Activated CD4-positive, alpha-beta T cell treated with anti-CD3 and anti-CD28 coated beads, Interleukin-2, Interleukin-6, amounts not matched to agents 100 ng/mL and 50 ng/mL, durations not matched to agents 16 hours and 8 hours (primary cell): ENCODE results near the gene TTC28.
A peak's percentile ranks its signal among the peaks of the same experiment; 100 is the strongest.
"Not testable (repeated sequence)": the region's sequence is repeated elsewhere in the genome, so short reads cannot be mapped to it uniquely, and the experiment has no call there.

Source experiments
- DNase-seq: peaks from one replicate; pipeline ENCODE4 v3.0.0-alpha.2; 2020

The TTC28 gene

DNA sequence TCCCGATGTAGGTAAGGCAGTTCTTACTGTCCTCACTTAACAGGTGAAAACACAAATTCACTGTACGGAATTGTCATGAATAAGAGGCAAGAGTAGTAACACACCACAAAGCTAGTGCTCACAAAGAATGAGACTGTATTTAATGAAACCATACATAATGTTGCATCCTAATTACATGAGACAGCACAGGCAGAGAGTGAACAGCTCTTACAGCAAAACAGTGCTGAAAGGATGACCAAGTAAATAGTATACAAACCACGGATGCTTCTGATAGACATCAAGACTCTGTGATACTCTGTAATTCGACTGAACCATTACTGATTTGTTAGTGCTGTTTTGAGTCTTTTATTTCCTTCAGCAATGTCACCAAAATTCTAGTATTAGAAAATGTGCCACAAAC is 282.3 kb downstream of the TTC28 start:
- peak; percentile 29 for DNase-seq

GRCh38 chr22:28395920-28396753 is 283.5 kb downstream of the TTC28 start:
- peak; percentile 78 for DNase-seq

DNA sequence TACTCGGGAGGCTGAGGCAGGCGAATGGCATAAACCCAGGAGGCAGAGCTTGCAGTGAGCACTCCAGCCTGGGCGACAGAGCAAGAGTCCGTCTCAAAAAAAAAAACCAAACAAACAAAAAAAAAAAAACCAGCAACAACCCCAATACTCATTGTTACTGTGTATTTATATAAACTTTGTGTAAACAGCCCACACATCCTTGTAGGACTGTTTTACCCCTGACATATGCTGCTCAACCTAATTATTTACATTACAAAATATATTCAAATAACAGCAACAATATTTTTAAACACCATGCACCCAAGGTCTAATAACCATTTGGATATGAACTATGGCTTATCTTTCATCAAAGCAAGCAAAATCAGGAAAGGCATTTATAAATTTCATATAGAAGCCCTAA is 284.1 kb downstream of the TTC28 start:
- no peak for DNase-seq

DNA sequence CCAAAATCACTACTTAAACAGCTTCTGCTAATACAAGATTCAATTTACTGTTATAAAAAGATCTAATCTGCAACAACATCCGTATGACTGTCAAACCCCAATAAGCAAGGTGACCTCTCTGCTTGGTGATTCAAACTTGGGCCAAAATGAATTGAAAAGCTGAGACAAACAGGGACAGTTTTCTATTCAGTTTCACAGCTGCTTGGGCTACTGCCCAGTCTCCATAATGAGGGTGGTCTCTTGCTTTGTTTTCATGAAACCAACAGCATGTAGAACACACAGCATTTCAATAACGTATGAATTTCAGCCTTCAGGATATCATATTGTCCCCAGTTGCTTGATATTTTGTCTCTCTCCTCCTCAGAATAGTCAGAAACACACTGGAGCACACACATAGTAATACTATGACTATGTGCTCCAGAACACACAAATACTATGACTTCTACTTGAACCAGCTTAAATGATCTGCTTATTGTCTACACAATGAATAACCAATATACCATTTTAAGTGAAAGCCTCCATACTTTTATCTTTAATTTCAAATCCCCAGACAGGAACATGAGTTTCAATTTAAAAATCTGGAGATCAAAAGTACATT is 285.0 kb downstream of the TTC28 start:
- peak; percentile 31 for DNase-seq

DNA sequence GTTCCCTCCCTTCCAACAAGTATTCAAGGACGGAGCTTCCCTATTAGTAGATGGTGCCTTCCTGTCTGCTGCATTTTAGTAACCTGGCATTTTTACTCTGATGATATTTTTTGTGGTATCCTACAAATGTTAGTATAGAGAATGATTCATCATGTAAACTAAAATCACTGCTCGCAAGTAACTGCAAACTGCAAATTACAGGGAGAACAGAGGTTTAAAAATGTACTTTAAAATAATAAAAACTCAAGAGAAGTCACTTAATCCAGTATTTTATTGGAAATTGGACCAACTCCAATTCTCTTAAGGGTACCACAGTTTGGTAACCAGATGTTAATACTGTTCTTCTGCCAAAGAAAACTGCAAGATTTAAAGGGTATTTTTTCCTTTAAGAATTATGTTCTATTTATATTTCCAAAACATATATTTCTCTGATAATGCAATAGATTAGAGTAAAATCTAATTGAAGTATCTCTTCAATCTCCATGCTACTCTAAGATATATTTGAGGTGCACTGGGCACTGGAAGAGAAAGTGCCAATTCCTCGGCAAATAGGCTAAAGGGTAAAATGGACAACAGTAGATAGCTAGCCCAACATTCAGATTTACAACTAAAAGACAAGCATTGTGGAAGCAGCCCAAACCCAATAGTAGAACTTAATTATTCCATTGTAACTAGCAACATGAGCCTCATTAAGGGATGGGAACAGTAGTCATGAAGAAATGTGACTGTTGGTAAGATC is 298.0 kb downstream of the TTC28 start:
- DNase-seq, result no peak

GRCh38 chr22:28379951-28380350 is 299.7 kb downstream of the TTC28 start:
- no peak for DNase-seq

DNA sequence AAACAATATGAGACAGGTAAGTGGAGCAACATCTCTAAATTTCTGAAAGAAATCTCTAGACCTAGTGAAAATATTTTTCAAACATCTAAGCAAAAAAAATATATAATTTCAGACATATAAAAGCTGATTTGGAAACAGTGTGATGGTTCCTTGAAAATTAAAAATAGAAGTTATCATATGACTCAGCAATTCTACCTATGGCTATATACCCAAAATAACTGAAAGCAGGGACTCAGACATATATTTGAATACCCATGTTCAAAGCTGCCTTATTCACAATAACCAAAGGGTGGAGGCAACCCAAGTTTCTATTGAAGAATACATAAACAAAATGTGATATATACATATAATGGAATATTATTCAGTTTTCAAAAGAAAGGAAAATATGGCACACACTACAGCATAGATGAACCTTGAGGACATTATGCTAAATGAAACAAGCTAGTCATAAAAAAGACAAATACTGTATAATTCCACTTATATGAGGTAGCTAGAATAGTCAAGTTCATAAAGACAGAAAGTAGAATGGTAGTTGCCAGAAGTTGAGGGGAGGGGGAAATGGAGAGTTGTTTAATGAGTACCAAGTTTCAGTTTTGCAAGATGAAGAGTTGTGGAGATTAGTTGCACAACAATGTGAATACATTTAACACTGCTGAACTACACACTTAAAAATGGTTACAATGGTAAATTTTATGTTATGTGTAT is 300.4 kb downstream of the TTC28 start:
- peak; percentile 59 for DNase-seq

GRCh38 chr22:28375761-28376534 is 303.7 kb downstream of the TTC28 start:
- DNase-seq, result no peak

- DNase-seq, result peak; percentile 12
Measured at GRCh38 chr22:28373831-28374230, 305.8 kb downstream of the TTC28 start.

DNA sequence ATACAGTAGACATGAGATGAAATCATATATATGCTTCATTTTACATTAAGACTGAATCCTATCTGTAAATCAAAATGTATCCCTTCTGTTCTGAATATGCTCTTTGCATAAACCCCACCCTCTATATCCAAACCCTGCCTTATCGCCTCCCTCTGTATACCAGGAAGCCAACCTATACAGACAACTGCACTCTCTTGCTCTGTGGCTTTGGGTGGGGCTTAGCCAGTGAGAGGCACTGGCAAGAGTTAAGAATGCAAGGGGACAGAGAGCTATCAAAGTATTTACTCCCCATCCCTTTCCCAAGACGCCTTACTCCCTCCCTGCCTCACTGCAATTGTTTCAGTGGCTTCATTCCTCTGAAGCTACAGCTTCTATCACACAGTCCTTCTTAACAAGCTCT is 309.8 kb downstream of the TTC28 start:
- DNase-seq, result peak; percentile 40

DNA sequence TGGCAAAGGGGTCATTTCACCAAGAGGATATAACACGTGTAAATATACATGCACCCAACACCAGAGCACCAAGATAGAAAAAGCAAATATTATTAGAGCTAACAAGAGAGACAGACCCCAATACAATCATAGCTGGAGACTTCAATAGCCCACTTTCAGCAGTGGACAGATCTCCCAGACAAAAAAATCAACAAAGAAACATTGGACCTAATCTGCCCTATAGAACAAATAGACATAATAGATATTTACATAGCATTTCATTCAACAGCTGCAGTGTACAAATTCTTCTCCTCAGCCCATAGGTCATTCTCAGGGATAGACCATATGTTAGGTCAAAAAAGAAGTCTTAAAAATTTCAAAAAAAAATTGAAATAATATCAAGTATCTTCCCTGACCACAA is 312.8 kb downstream of the TTC28 start:
- no peak for DNase-seq

GRCh38 chr22:28365371-28365770 is 314.3 kb downstream of the TTC28 start:
- no peak for DNase-seq

GRCh38 chr22:28364105-28364504 is 315.5 kb downstream of the TTC28 start:
- not testable (repeated sequence) for DNase-seq

- peak; percentile 61 for DNase-seq
Measured at GRCh38 chr22:28360939-28361338, 318.7 kb downstream of the TTC28 start.

GRCh38 chr22:28358312-28358711 is 321.3 kb downstream of the TTC28 start:
- DNase-seq, result no peak

DNA sequence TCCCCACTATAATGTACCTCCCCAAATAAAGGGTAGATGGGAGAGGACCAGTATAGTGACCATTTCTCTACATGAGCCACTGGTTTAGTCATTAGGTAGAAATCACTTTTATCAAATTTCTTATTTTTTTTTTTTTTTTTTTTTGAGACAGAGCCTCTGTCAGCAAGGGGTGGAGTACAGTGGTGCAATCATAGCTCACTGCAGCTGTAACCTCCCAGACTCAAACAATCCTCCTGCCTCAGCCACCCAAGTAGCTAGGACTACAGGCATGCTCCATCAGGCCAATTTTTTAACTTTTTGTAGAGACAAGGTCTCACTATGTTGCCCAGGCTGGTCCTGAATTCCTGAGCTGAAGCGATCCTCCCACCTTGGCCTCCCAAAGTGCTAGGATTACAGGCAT is 322.4 kb downstream of the TTC28 start:
- no peak for DNase-seq

- no peak for DNase-seq
Measured at GRCh38 chr22:28351476-28351875, 328.2 kb downstream of the TTC28 start.

DNA sequence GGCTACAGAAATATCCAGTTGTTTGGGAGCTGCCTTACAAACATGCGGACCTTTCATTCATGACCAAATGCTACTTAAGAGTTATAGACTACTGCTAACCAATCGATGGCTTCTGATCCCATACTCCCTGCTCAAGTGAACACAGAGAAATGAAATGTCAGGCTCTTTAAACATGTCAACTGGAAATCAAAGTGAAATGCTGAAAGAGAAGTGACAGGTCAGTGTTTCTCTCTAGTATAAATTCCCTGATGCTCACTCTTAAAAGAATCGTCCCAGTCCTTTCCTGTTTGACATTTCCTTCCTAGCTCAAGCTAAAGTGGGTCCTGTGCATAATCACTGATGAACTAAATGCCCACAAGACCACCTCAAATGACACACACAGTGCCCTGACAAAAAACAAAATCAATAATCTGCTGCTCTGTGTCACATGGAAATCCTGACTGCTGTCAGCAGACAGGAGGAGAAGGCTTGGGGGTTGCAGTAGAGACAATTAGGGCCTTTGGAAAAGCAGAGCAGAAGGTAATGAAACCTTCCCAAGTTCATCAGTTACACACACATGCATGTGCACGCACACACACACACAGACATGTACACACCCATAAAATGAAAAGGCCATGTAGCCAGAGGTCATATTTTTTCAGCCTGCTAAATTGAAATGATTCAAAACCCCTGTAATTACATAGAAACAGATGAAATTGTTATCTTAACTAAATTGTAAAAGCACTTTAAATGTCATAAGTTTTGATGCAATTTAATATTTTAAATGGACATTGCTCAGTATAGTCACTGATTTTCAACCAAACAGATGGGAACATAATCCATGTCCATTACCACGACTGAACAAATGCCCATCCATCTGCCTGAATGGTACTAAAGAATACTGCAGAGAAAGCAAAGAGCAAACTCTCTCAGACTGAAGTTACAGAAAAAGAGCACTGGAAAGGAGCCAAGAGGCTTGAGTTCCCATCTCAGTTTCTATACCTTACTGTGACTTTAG is 330.7 kb downstream of the TTC28 start:
- DNase-seq, result no peak

DNA sequence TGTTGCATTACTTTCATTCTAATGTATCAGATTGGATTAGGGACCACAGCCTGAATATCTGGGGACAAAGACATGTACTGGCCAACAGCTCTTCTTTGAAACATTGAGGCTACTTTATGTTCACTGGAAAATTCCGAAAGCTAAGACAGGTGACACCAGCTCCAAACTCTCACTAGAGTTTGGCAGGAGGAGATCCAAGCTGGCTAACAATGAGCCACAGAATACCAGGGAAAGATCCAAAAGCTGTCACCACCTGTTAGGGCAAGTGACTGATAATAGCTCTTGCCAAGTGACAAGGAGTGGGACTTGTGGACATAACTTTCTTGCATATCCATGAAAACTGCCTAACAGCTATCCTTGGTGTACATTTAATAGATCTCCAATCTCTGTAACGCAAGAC is 333.3 kb downstream of the TTC28 start:
- no peak for DNase-seq

GRCh38 chr22:28344918-28345703 is 334.5 kb downstream of the TTC28 start:
- DNase-seq, result no peak
